Upper lobe of left lung (tissue), 6 donors: ENCODE measurements around the gene TUBGCP2. TPM values are rescaled to one million over a fixed set of nuclear protein-coding genes. Genes with fewer than 3 reads are reported as not detected.

Experiments used
- ATAC-seq, 2 donors: fragments of 200-7000 bp; cut with Tn5 transposase; one replicate each; pipeline ENCODE4 v1.9.1; 2022; ENCODE audit warnings: mild to moderate bottlenecking in 2 of 2, moderate library complexity in 2 of 2; ENCODE audit not compliant: low FRiP score in 2 of 2
- DNase-seq, 2 donors: peaks; one replicate each; pipeline ENCODE4 v3.0.0-alpha.2; 2019 to 2020
- H3K27ac ChIP-seq, 4 donors: fragments of 200-600 bp; sonication (generic); one replicate each; pipeline ENCODE4 v1.5.1; 2016 to 2019
- H3K27me3 ChIP-seq, 4 donors: fragments of 200-600 bp; sonication (generic); one replicate each; pipeline ENCODE4 v1.5.1; 2017 to 2019
- H3K36me3 ChIP-seq, 4 donors: fragments of 200-600 bp; sonication (generic); one replicate each; pipeline ENCODE4 v1.5.1; 2016 to 2019
- H3K4me1 ChIP-seq, 4 donors: fragments of 200-600 bp; sonication (generic); one replicate each; pipeline ENCODE4 v1.5.1; 2018 to 2019
- H3K4me3 ChIP-seq, 4 donors: fragments of 200-600 bp; sonication (generic); one replicate each; pipeline ENCODE4 v1.5.1; 2017 to 2019; ENCODE audit warnings: mild to moderate bottlenecking in 2 of 4, moderate library complexity in 1 of 4
- H3K9me3 ChIP-seq, 4 donors: fragments of 200-600 bp; sonication (generic); one replicate each; pipeline ENCODE4 v1.5.1; 2018 to 2019
- CTCF ChIP-seq, 6 experiments: fragments of 450-650 bp in 4 of 6; fragments of 200-600 bp in 2 of 6; sonication (generic) in 2 of 6; IDR thresholded peaks; one replicate each; pipeline ENCODE4 v1.5.1; 2016 to 2019; ENCODE audit warnings: antibody characterized with exemption in 6 of 6
- EP300 ChIP-seq, 4 donors: sonication (generic); formaldehyde crosslinking; IDR thresholded peaks; one replicate each; pipeline ENCODE4 v1.5.1; 2017; ENCODE audit warnings: antibody characterized with exemption in 4 of 4, control low read depth in 2 of 4
- POLR2A ChIP-seq, 4 donors: fragments of 450-650 bp; IDR thresholded peaks; one replicate each; pipeline ENCODE4 v1.5.1; 2016 to 2017; ENCODE audit warnings: antibody characterized with exemption in 4 of 4, mild to moderate bottlenecking in 2 of 4
- POLR2AphosphoS5 ChIP-seq, 2 donors: sonication (generic); formaldehyde crosslinking; IDR thresholded peaks; one replicate each; pipeline ENCODE4 v1.5.1; 2017; ENCODE audit warnings: antibody characterized with exemption in 2 of 2
- WGBS, 2 donors: methylation state at CpG; one replicate each; pipeline ENCODE4 v1.1.5; 2017 to 2018; 5-methylcytosine and 5-hydroxymethylcytosine counted together
- total RNA-seq, 6 donors: library from RNA; depleted of rRNA in 4 of 6; stranded (reverse); fragments of >200 nt in 4 of 6; gene quantifications; one replicate each; pipeline versions ENCODE4 v1.1.0 to v1.2.1, GENCODE V29; 2016 to 2021
- donor health status: DM: no; HTN: no; CAD: no; lungs with moderate emphysema.
- donor health status: DM: no; HTN: yes; CAD: no; lungs with severe emphysema.

TUBGCP2 gene
- total RNA-seq, 6 donors from 2014 or later: 41.7 to 106 (median 56.3) TPM

GRCh38 chr10:133283931-133284330 lies 24.7 kb downstream of the TUBGCP2 start:
- ATAC-seq (no peak), DNase-seq (peak in 1 of 2 donors; percentile 70)
- WGBS, 2 donors: 95 to 97% methylated on average over 18 to 24 of the region's 24 CpGs
- no peaks in the 10 kb centered on the region for H3K27me3 ChIP-seq
- no peak overlapping the region for H3K4me3 ChIP-seq
- TF ChIP-seq CTCF (IDR thresholded peaks at IDR 0.05) (no peak), EP300 (IDR thresholded peaks at IDR 0.05) (no peak), POLR2A (IDR thresholded peaks at IDR 0.05) (no peak), POLR2AphosphoS5 (IDR thresholded peaks at IDR 0.05) (no peak)
- H3K36me3 ChIP-seq: peaks cover 34 to 100% (median 86%) of the 10 kb centered on the region in 4 donors
- H3K9me3 ChIP-seq: no peaks in the 10 kb centered on the region
- peaks cover 0 to 10% (median 6%) of the 10 kb centered on the region in 4 donors for H3K4me1 ChIP-seq
- no peak overlapping the region for H3K27ac ChIP-seq

DNA sequence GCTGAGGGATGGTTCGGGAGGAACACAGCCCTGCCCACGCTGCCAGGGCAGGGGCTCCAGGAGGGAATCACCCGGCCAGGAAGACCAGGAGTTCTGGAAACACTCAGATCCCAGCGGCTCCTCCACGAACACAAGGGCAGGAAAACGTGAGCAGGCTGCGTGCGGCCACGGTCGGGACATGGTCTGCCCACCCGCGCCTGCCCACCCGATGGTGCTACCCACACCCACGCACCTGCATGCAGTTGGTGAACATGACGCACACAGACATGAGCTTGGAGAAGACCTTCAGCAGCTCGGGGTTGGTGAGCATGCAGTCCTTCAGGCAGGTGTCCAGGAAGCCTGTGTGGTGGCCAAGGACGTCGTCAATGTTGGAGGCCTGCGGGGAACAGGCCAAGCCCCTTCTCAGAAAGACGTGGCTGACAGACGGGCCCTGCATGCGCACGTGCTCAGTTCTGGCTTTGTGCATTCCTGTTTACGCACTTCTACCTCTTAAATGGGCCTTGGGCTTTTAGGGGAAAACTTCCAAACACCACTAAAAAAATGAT lies 25.8 kb downstream of the TUBGCP2 start:
- Histone ChIP-seq H3K27ac (no peak overlapping the region), H3K4me3 (no peak overlapping the region), H3K27me3 (no peaks in the 10 kb centered on the region), H3K9me3 (no peaks in the 10 kb centered on the region), H3K4me1 (peaks cover 0 to 20% (median 9%) of the 10 kb centered on the region in 4 donors), H3K36me3 (peaks cover 30 to 94% (median 76%) of the 10 kb centered on the region in 4 donors)
- DNase-seq (peak in 1 of 2 donors; percentile 68), ATAC-seq (no peak)
- TF ChIP-seq EP300 (IDR thresholded peaks at IDR 0.05): no peak
- no peak for TF ChIP-seq CTCF (IDR thresholded peaks at IDR 0.05)
- no peak for TF ChIP-seq POLR2A (IDR thresholded peaks at IDR 0.05)
- no peak for TF ChIP-seq POLR2AphosphoS5 (IDR thresholded peaks at IDR 0.05)
- 92 to 95% methylated on average over 21 to 24 of the region's 24 CpGs for WGBS, 2 donors

- 93 to 94% methylated on average over 34 to 38 of the region's 38 CpGs for WGBS, 2 donors
- ATAC-seq (no peak), DNase-seq (peak in 1 of 2 donors; percentile 84)
- Histone ChIP-seq H3K27ac (no peak overlapping the region), H3K27me3 (no peaks in the 10 kb centered on the region), H3K4me3 (no peak overlapping the region), H3K4me1 (peaks cover 8 to 31% (median 20%) of the 10 kb centered on the region in 4 donors), H3K36me3 (peaks cover 30 to 83% (median 67%) of the 10 kb centered on the region in 4 donors), H3K9me3 (no peaks in the 10 kb centered on the region)
- TF ChIP-seq EP300 (IDR thresholded peaks at IDR 0.05): no peak
- TF ChIP-seq POLR2AphosphoS5 (IDR thresholded peaks at IDR 0.05): no peak
- no peak for TF ChIP-seq POLR2A (IDR thresholded peaks at IDR 0.05)
- TF ChIP-seq CTCF (IDR thresholded peaks at IDR 0.05): no peak
Measured at GRCh38 chr10:133281628-133282372, 26.9 kb downstream of the TUBGCP2 start.

DNA sequence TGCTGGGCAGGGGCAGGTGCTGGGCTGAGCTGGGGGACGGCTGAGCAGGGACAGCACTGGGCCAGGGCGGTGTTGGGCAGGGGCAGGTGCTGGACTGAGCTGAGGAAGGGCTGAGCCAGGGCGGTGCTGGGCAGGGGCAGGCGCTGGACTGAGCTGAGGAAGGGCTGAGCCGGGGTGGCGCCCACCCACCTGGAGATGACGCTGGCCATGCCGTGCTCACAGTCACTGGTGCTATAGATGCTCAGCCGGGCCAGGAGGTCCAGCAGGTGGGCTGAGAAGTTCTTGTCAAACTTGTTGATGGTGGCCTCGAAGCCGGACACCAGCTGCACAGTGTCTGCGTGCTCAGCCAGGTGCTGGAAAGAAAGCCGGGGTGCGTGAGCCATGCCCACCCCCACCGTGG lies 27.6 kb downstream of the TUBGCP2 start:
- Histone ChIP-seq H3K4me1 (peaks cover 15 to 38% (median 27%) of the 10 kb centered on the region in 4 donors), H3K36me3 (peaks cover 30 to 76% (median 61%) of the 10 kb centered on the region in 4 donors), H3K4me3 (no peak overlapping the region), H3K9me3 (no peaks in the 10 kb centered on the region), H3K27ac (no peak overlapping the region), H3K27me3 (peaks cover 0 to 3% (median 0%) of the 10 kb centered on the region in 4 donors)
- WGBS, 2 donors: 93 to 97% methylated on average over 10 to 14 of the region's 15 CpGs
- DNase-seq (peak in 1 of 2 donors; percentile 66), ATAC-seq (no peak)
- no peak for TF ChIP-seq POLR2AphosphoS5 (IDR thresholded peaks at IDR 0.05)
- TF ChIP-seq POLR2A (IDR thresholded peaks at IDR 0.05): no peak
- TF ChIP-seq EP300 (IDR thresholded peaks at IDR 0.05): no peak
- no peak for TF ChIP-seq CTCF (IDR thresholded peaks at IDR 0.05)
